ENCODE measurements around the gene LSAMP.

DNA sequence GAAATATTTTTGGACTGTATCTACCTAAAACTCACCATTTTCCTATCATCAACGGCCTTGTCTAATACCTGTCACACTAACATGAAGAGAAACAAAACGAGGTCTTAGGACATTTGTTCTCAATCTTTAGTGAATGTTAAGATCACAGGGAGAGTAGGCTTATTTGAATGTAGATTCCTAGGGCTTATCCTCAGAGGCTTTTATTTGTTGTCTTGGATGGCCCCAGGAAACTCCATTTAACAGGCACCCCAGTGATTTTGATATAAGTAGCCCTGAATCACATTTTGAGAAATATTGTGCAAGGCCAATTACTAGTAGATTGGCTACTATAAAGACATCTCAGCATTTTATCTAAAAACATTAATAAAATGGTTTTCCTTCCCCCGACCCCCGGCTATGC lies 454.6 kb downstream of the LSAMP start:
- TF ChIP-seq CTCF (conservative IDR thresholded peaks at IDR 0.05; ENCODE audit: low read depth, low read length), result no peak
- TF ChIP-seq EZH2 (IDR thresholded peaks at IDR 0.05; ENCODE audit: borderline replicate concordance, low read depth, low read length, poor library complexity, severe bottlenecking), result no peak

Measured in A673 (cell line).